Tracheal epithelial cell (primary cell): ENCODE data around the gene EXD2. TPM values are rescaled to one million over a fixed set of nuclear protein-coding genes. Genes with fewer than 3 reads are reported as not detected.

ENCODE experiments used
- total RNA-seq: library from RNA; depleted of rRNA; stranded (reverse); fragments of >200 nt; gene quantifications from 2 replicates; pipeline ENCODE4 v1.2.1, GENCODE V29; 2014

EXD2 gene
- total RNA-seq: 18.6 and 22.2 TPM in 2 replicates

GRCh38 chr14:69191340-69192111 is at the start of gene EXD2:
TSS of gene EXD2 (plus strand) at chr14:69191498. CDS start at chr14:69209471, 17,973 bp downstream.

GRCh38 chr14:69152902-69153151 is 38.5 kb upstream of the EXD2 start, which contains the start of gene DCAF5:
TSS of gene DCAF5 (minus strand) at chr14:69153119. CDS start at chr14:69152978, 141 bp downstream.

GRCh38 chr14:69259527-69260189 is 68.4 kb downstream of the EXD2 start, which contains the start of gene GALNT16:
TSS of gene GALNT16 (plus strand) at chr14:69260158. CDS start at chr14:69260291, 133 bp downstream.

Other genes with a start within 250 kb of the EXD2 start
- gene ACTN1, start 212.2 kb upstream of the EXD2 start, total RNA-seq: 115 and 319 TPM in 2 replicates
- 8.4 and 11.1 TPM in 2 replicates for gene DCAF5, start 38.4 kb upstream of the EXD2 start, total RNA-seq
- not detected in 2 replicates for gene GALNT16, start 68.7 kb downstream of the EXD2 start, total RNA-seq
- 86.3 and 99.5 TPM in 2 replicates for gene ERH, start 206.8 kb downstream of the EXD2 start, total RNA-seq
- 119 and 159 TPM in 2 replicates for gene SLC39A9, start 207.2 kb downstream of the EXD2 start, total RNA-seq